IMR-90 (cell line): ENCODE measurements around the gene SUGCT. TPM values are rescaled to one million over a fixed set of nuclear protein-coding genes. Genes with fewer than 3 reads are reported as not detected.

Experiments
- ATAC-seq: fragments of 200-7000 bp; cut with Tn5 transposase; 2 replicates; pipeline ENCODE4 v1.9.1; 2020; ENCODE audit warnings: low read depth, mild to moderate bottlenecking, moderate library complexity
- BruUV-seq: library from RNA; stranded (reverse); fragments of 400-500 nt; replicated peaks from 2 replicates; lab custom pipeline; 2021; lab: Mats Ljungman, UMichigan
- CTCF ChIA-PET: fragments of 300-600 bp; formaldehyde crosslinking; extraction: SDS; loops from one replicate; lab custom pipeline; 2021; ENCODE audit warnings: antibody characterized with exemption; lab: Yijun Ruan, JAX
- POLR2A ChIA-PET: fragments of 300-600 bp; sonication (Branson Sonifier 250); formaldehyde crosslinking; loops from one replicate; lab custom pipeline; 2022; ENCODE audit warnings: antibody characterized with exemption; ENCODE audit not compliant: unreplicated experiment; lab: Charles Lee
- DNase-seq: peaks from one replicate; pipeline ENCODE4 v3.0.0; 2013
- H2AFZ ChIP-seq: replicated peaks from 2 replicates; pipeline ENCODE3; 2013; ENCODE audit warnings: low read length, mild to moderate bottlenecking; ENCODE audit not compliant: poor library complexity
- H2AK5ac ChIP-seq: 2 replicates; pipeline ENCODE4 v1.6.1; 2013; ENCODE audit warnings: low read depth, low read length, inconsistent platforms
- H2AK9ac ChIP-seq: replicated peaks from 2 replicates; pipeline ENCODE3; 2013; ENCODE audit warnings: mild to moderate bottlenecking, low read depth, low read length, moderate library complexity; ENCODE audit not compliant: poor library complexity
- H2BK120ac ChIP-seq: 2 replicates; pipeline ENCODE4 v1.6.1; 2013; ENCODE audit warnings: low read depth, low read length, inconsistent platforms
- H2BK15ac ChIP-seq: 3 replicates; pipeline ENCODE4 v1.6.1; 2013; ENCODE audit warnings: low read depth, low read length, inconsistent platforms
- H2BK20ac ChIP-seq: 2 replicates; pipeline ENCODE4 v1.6.1; 2013; ENCODE audit warnings: low read depth, mild to moderate bottlenecking, inconsistent platforms, low read length, moderate library complexity
- H2BK5ac ChIP-seq: 2 replicates; pipeline ENCODE4 v1.6.1; 2013; ENCODE audit warnings: mild to moderate bottlenecking, low read depth, low read length, inconsistent platforms; ENCODE audit not compliant: poor library complexity, severe bottlenecking
- H3K14ac ChIP-seq: replicated peaks from 2 replicates; pipeline ENCODE4 v1.6.1; 2013; ENCODE audit warnings: low read depth, low read length, inconsistent platforms
- H3K18ac ChIP-seq: 2 replicates; pipeline ENCODE4 v1.6.1; 2013; ENCODE audit warnings: low read depth, low read length, control low read depth
- H3K23ac ChIP-seq: 2 replicates; pipeline ENCODE4 v1.6.1; 2013; ENCODE audit warnings: low read depth, low read length, inconsistent platforms
- H3K27ac ChIP-seq: 2 replicates; pipeline ENCODE4 v1.5.1; 2013; ENCODE audit warnings: mild to moderate bottlenecking, control low read depth, low read length; ENCODE audit not compliant: insufficient read depth
- H3K27me3 ChIP-seq: 2 replicates; pipeline ENCODE4 v1.6.1; 2013; ENCODE audit warnings: low read length; ENCODE audit not compliant: control insufficient read depth, insufficient read depth
- H3K36me3 ChIP-seq: 2 replicates; pipeline ENCODE4 v1.6.1; 2013; ENCODE audit warnings: low read length, mixed read lengths; ENCODE audit not compliant: control insufficient read depth, insufficient read depth
- H3K4ac ChIP-seq: 2 replicates; pipeline ENCODE4 v1.6.1; 2013; ENCODE audit warnings: low read depth, low read length, inconsistent platforms
- H3K4me1 ChIP-seq: 2 replicates; pipeline ENCODE4 v1.6.1; 2013; ENCODE audit warnings: low read length, mixed read lengths; ENCODE audit not compliant: control insufficient read depth, insufficient read depth
- H3K4me2 ChIP-seq: 2 replicates; pipeline ENCODE4 v1.6.1; 2013; ENCODE audit warnings: low read depth, mild to moderate bottlenecking, control low read depth, low read length, moderate library complexity
- H3K4me3 ChIP-seq: 2 replicates; pipeline ENCODE4 v1.5.1; 2013; ENCODE audit warnings: low read depth, mild to moderate bottlenecking, control low read depth, low read length, moderate library complexity; ENCODE audit not compliant: insufficient read depth
- H3K56ac ChIP-seq: 2 replicates; pipeline ENCODE4 v1.6.1; 2013; ENCODE audit warnings: low read length, inconsistent platforms; ENCODE audit not compliant: insufficient read depth; ENCODE audit errors: extremely low read depth
- H3K79me1 ChIP-seq, 2 experiments: 2 replicates each; pipeline ENCODE4 v1.6.1; 2013; ENCODE audit warnings: low read length in 2 of 2, inconsistent platforms in 1 of 2, low read depth in 1 of 2
- H3K9ac ChIP-seq: 2 replicates; pipeline ENCODE4 v1.6.1; 2013; ENCODE audit warnings: low read depth, low read length, control low read depth
- H3K9me1 ChIP-seq: 2 replicates; pipeline ENCODE4 v1.6.1; 2013; ENCODE audit warnings: low read length, inconsistent platforms; ENCODE audit not compliant: insufficient read depth
- H3K9me3 ChIP-seq: 2 replicates; pipeline ENCODE4 v1.6.1; 2013; ENCODE audit warnings: low read length; ENCODE audit not compliant: control insufficient read depth, insufficient read depth
- H4K20me1 ChIP-seq: 2 replicates; pipeline ENCODE4 v1.6.1; 2013; ENCODE audit warnings: low read length, inconsistent platforms; ENCODE audit not compliant: insufficient read depth
- H4K5ac ChIP-seq: 2 replicates; pipeline ENCODE4 v1.6.1; 2013; ENCODE audit warnings: mild to moderate bottlenecking, low read depth, low read length, control low read depth
- H4K8ac ChIP-seq, 2 experiments: 2 replicates each; pipeline ENCODE4 v1.6.1; 2013; ENCODE audit warnings: low read depth in 2 of 2, low read length in 2 of 2, control low read depth in 1 of 2, inconsistent platforms in 1 of 2
- H4K91ac ChIP-seq: 2 replicates; pipeline ENCODE4 v1.6.1; 2013; ENCODE audit warnings: low read depth, low read length, inconsistent platforms; ENCODE audit not compliant: insufficient read depth
- BHLHE40 ChIP-seq: fragments of 150-350 bp; IDR thresholded peaks from 2 replicates; pipeline ENCODE4 v1.6.1; 2016; ENCODE audit warnings: mild to moderate bottlenecking, low read depth, low read length
- CEBPB ChIP-seq: IDR thresholded peaks from 2 replicates; pipeline ENCODE4 v1.6.1; 2012; ENCODE audit warnings: low read depth, low read length, improper control_type of control experiment
- CHD1 ChIP-seq: IDR thresholded peaks from 2 replicates; pipeline ENCODE4 v1.6.1; 2012; ENCODE audit warnings: low read depth, low read length, improper control_type of control experiment
- FOS ChIP-seq: fragments of 150-350 bp; IDR thresholded peaks from 2 replicates; pipeline ENCODE4 v1.6.1; 2016; ENCODE audit warnings: low read depth, low read length
- MAZ ChIP-seq: IDR thresholded peaks from 2 replicates; pipeline ENCODE4 v1.6.1; 2012; ENCODE audit warnings: low read depth, mild to moderate bottlenecking, low read length, improper control_type of control experiment, moderate library complexity, borderline replicate concordance
- MXI1 ChIP-seq: IDR thresholded peaks from 2 replicates; pipeline ENCODE4 v1.6.1; 2012; ENCODE audit warnings: low read depth, mild to moderate bottlenecking, low read length, moderate library complexity, borderline replicate concordance
- NFE2L2 ChIP-seq: fragments of 150-350 bp; IDR thresholded peaks from 2 replicates; pipeline ENCODE4 v1.6.1; 2016; ENCODE audit warnings: low read depth, mild to moderate bottlenecking, low read length
- POLR2A ChIP-seq: IDR thresholded peaks from 2 replicates; pipeline ENCODE4 v1.6.1; 2012; ENCODE audit warnings: mild to moderate bottlenecking, low read depth, low read length
- RAD21 ChIP-seq: IDR thresholded peaks from 2 replicates; pipeline ENCODE4 v1.6.1; 2012; ENCODE audit warnings: low read length, improper control_type of control experiment
- RCOR1 ChIP-seq: IDR thresholded peaks from 2 replicates; pipeline ENCODE4 v1.6.1; 2012; ENCODE audit warnings: mild to moderate bottlenecking, low read length, improper control_type of control experiment; ENCODE audit not compliant: insufficient replicate concordance
- RFX5 ChIP-seq: IDR thresholded peaks from 2 replicates; pipeline ENCODE4 v1.8.0; 2012; ENCODE audit warnings: low read depth, mild to moderate bottlenecking, low read length, moderate library complexity
- SMC3 ChIP-seq: fragments of 150-350 bp; IDR thresholded peaks from 2 replicates; pipeline ENCODE4 v1.6.1; 2016; ENCODE audit warnings: low read depth, mild to moderate bottlenecking, antibody characterized with exemption, low read length, moderate library complexity
- dilution Hi-C: fragments of 300-500 bp; cut with HindIII; formaldehyde crosslinking; loops from one replicate; pipeline ENCODE4 v1.14.3; 2018; ENCODE audit warnings: low sequenced_read_pairs; ENCODE audit not compliant: unreplicated experiment
- in situ Hi-C: fragments of 300-500 bp; cut with MboI; formaldehyde crosslinking; loops from 3 replicates; pipeline ENCODE4 v1.14.3; 2019; ENCODE audit warnings: low sequenced_read_pairs, inconsistent platforms, mixed read lengths
- intact Hi-C: fragments of 100-400 bp; cut with micrococcal nuclease; formaldehyde crosslinking; loops from 2 replicates; pipeline ENCODE4 v1.10.0; 2022
- polyA plus RNA-seq, 3 experiments: library from polyadenylated mRNA; depleted of rRNA; stranded (reverse); fragments of >200 nt; gene quantifications; 2 replicates each; pipeline ENCODE4 v1.2.3, GENCODE V29; 2012; ENCODE audit warnings: low replicate concordance in 1 of 3
- total RNA-seq: library from RNA; depleted of rRNA; stranded (reverse); fragments of >200 nt; gene quantifications from 2 replicates; pipeline ENCODE4 v1.2.3, GENCODE V29; 2012
- TF ChIP-seq, protein P1 (sequence below): conservative IDR thresholded peaks from 2 replicates; pipeline ENCODE4 v1.5.1; 2012; ENCODE audit warnings: mild to moderate bottlenecking, low read depth, low read length, improper control_type of control experiment
- TF ChIP-seq, protein P2 (sequence below): fragments of 150-350 bp; IDR thresholded peaks from 2 replicates; pipeline ENCODE4 v1.6.1; 2017; ENCODE audit warnings: mild to moderate bottlenecking, antibody characterized with exemption, low read length, low read depth

SUGCT gene
- total and polyA plus RNA-seq, 2 of the 4 experiments (the other 2 are of a cell fraction), result 5.9 to 8.3 TPM

DNA sequence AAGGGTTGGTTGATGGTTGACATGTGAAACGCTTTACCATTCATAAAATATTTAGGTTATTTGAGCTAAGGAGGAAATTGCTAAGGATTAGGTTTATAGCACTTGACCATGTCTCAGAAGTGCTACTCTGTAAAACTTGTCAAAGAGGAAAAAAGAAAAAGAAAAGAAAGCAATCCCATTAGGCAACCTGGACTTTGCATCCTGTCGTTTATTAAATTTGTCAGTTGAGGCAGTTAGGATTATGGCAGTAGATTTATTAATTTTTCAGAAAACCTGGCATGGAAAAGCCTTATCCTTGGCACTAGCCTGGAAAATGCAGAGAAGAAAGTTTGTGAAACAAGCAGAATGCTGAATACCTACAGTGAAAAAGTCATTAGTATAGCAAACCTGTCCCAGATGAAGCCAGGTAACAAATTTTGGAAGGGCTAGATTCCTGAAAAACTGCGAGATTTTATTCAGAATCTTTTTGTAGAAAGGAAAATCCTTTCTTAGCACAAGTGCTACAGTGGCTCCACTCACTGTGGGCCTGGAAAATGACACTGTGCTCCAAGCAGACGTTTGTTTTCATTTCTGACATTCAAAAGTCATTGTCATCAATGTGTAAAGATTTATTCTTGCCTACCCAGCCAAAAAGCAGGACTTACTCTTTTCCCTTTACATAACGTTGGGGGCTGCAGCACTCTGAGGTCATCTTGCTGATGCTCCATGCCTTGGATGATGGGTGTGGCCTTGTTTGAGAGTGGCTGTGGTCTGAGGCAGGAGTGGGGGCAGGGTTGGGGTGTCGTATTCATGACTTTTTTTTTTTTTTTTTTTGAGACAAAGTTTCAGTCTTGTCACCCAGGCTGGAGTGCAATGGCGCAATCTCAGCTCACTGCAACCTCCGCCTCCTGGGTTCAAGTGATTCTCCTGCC is 664.9 kb downstream of the SUGCT start (continued):
- no peak for TF ChIP-seq RCOR1
- no peak for TF ChIP-seq POLR2A
- TF ChIP-seq NFE2L2, result no peak

DNA sequence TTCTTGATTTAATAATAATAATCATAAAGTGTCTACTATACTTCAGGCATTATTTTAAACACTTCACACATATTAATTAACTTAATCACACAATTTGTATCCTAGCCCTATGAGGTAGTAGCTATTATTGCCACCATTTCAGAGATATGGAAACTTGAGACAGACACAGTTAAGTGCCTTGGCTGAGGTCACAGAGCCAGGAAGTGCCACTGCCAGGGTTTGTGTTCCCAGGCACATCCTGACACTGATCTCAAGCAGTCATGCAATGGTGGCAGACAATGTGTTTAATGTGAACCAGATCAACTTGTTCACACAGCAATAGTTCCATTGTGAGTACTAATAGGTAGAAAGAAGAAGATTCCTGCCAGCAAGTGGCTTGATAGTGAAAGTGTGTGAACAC is 666.0 kb downstream of the SUGCT start:
- Histone ChIP-seq H2BK5ac (no peak overlapping the region), H2BK15ac (peak overlapping the region; percentile 0; the same call in 1 of the 3 replicates), H2AK9ac (no peak overlapping the region), H3K56ac (no peak overlapping the region), H4K8ac (no peak overlapping the region), H3K9me1 (peaks cover 4% of the 10 kb centered on the region), H3K23ac (no peak overlapping the region), H3K4me3 (no peak overlapping the region), H2BK120ac (0 out of 2 replicates have a peak overlapping the region, but pooled peaks have one; percentile 3), H2AK5ac (0 out of 2 replicates have a peak overlapping the region, but pooled peaks have one; percentile 27), H4K20me1 (no peaks in the 10 kb centered on the region), H3K4me1 (peaks cover 9% of the 10 kb centered on the region), H3K18ac (peak overlapping the region; percentile 44; the same call in 1 of the 2 replicates), H2BK20ac (peak overlapping the region; percentile 44; the same call in 1 of the 2 replicates), H3K27ac (no peak overlapping the region), H3K4ac (peak overlapping the region; percentile 8; the same call in 1 of the 2 replicates), H3K9me3 (no peaks in the 10 kb centered on the region), H2AFZ (no peak overlapping the region), H3K14ac (peak overlapping the region; percentile 5; the same call in 1 of the 2 replicates), H4K91ac (no peak overlapping the region), H3K9ac (no peak overlapping the region), H3K36me3 (no peaks in the 10 kb centered on the region), H3K27me3 (no peaks in the 10 kb centered on the region), H3K79me1 (no peaks in the 10 kb centered on the region), H3K4me2 (no peak overlapping the region), H4K5ac (peak overlapping the region; percentile 59; the same call in 1 of the 2 replicates)
- ATAC-seq (no peak), DNase-seq (no peak)
- ChIA-PET POLR2A (interaction anchor here (0.6 kb wide), 1 partner anchor 441 kb away, joined by 4 read pairs; no protein-coding TSS in a partner anchor), CTCF (no interaction called here)
- in situ Hi-C loops, result no loop called here
- no TSS peak for BruUV-seq
- intact Hi-C loops, result no loop called here
- dilution Hi-C loops, result no loop called here
- TF ChIP-seq CEBPB (no peak), SMC3 (no peak), POLR2A (no peak), FOS (no peak), BHLHE40 (no peak), RFX5 (no peak), MXI1 (no peak), CHD1 (no peak), NFE2L2 (no peak), RAD21 (no peak), MAZ (no peak)
- TF ChIP-seq, protein P1, sequence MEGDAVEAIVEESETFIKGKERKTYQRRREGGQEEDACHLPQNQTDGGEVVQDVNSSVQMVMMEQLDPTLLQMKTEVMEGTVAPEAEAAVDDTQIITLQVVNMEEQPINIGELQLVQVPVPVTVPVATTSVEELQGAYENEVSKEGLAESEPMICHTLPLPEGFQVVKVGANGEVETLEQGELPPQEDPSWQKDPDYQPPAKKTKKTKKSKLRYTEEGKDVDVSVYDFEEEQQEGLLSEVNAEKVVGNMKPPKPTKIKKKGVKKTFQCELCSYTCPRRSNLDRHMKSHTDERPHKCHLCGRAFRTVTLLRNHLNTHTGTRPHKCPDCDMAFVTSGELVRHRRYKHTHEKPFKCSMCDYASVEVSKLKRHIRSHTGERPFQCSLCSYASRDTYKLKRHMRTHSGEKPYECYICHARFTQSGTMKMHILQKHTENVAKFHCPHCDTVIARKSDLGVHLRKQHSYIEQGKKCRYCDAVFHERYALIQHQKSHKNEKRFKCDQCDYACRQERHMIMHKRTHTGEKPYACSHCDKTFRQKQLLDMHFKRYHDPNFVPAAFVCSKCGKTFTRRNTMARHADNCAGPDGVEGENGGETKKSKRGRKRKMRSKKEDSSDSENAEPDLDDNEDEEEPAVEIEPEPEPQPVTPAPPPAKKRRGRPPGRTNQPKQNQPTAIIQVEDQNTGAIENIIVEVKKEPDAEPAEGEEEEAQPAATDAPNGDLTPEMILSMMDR, result no peak
- TF ChIP-seq, protein P2, sequence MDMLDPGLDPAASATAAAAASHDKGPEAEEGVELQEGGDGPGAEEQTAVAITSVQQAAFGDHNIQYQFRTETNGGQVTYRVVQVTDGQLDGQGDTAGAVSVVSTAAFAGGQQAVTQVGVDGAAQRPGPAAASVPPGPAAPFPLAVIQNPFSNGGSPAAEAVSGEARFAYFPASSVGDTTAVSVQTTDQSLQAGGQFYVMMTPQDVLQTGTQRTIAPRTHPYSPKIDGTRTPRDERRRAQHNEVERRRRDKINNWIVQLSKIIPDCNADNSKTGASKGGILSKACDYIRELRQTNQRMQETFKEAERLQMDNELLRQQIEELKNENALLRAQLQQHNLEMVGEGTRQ, result no peak
